GM08714 (cell line): ENCODE data around the gene NACC2.

Experiments used
- H3K4me3 ChIP-seq: fragments of 200-500 bp; sonication (Bioruptor generic); 2 replicates; pipeline ENCODE4 v1.5.1; 2014; ENCODE audit warnings: mild to moderate bottlenecking, low read length, inconsistent platforms
- ZNF274 ChIP-seq: IDR thresholded peaks from 2 replicates; pipeline ENCODE4 v1.6.1; 2012; ENCODE audit warnings: mild to moderate bottlenecking, low read depth, low read length

NACC2 gene

DNA sequence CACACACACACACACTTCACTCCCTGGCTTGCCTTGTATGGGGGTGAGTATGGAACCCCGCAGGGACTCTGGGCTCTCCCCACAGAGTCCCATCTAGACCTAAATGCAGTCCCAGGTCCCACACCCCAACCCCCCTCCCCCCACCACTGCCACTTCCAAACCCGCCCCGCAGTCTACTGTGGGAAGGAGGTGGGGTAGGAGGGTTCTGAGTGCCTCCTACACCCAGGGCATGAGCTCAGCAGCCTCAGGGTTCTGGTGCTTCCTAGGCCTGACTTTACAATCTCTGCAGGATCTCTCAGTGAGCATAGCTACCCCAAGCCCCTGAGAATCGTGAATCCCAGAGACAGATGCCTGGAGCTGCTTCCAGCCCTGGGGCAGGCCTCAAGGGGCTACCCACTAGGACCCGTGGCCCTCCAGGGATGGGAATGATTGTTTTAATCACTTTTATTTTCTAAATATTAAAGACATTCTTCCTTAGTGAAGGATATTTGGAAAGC lies 1.5 kb upstream of the NACC2 start:
- no peak overlapping the region for H3K4me3 ChIP-seq
- TF ChIP-seq ZNF274: no peak

DNA sequence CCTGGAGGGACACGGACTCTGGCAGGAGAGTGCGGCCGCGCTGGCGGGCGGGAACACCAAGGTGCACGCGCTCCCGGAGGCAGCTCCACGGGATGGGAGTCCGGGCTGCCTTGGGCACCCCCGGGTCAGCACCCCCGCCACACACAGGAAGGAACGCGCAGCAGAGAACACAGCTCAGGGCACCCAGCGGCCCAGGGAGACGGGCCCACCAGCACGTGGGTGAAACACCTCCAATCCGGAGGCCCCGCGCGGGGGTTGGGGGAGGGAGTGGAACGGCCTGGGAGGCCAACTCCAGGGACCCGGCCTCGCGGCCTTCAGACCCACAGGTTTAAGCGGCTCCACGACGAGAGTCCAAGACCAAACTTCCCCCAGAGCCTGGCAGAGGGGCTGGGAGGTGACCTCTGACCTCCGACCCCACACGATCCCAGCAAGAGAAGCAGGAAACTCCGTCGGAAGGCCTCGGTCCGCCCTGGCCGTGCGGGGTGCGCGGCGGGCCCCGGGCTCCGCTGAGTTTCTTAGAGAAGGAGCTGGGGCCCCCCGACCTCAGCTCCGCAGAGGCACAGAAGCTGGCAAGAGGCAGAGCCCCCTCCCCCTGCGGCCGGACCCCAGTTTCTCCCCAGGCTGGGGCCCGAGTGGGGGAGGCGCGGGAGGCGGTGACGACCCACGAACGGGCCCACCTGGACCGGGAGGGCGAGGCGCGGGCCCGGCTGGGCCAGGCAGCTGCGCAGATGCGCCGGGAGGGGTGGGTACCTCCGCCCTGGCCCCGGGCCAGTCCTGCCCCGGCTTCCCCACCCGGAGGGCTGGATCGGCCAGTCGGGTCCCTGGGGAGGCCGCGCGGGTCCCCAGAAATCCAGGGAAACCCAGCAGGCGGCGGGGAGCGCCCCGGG lies 851 bp downstream of the NACC2 start:
- TF ChIP-seq ZNF274: no peak
- peak overlapping the region; percentile 56 for H3K4me3 ChIP-seq

- no peak for TF ChIP-seq ZNF274
- no peak overlapping the region for H3K4me3 ChIP-seq
These were observed 1.6 kb downstream of the NACC2 start for GRCh38 chr9:136093346-136093986.

- no peak overlapping the region for H3K4me3 ChIP-seq
- TF ChIP-seq ZNF274: no peak
These were observed 2.3 kb downstream of the NACC2 start for GRCh38 chr9:136092741-136093140.

DNA sequence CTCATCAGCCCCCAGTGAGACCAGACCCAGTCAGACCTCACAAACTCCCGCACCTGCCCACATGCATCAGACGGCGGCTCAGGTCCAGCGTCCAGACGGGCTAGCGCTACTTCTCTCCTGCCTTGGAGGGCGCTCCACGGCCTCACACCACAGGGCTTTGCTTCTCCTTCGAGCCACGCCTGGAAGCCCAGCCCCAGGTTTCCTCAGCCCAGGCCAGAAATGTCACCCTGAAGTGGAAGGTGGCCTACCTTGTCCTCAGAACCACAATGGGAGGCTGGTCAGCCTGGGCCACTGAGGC lies 2.8 kb downstream of the NACC2 start:
- TF ChIP-seq ZNF274: no peak
- H3K4me3 ChIP-seq: no peak overlapping the region

DNA sequence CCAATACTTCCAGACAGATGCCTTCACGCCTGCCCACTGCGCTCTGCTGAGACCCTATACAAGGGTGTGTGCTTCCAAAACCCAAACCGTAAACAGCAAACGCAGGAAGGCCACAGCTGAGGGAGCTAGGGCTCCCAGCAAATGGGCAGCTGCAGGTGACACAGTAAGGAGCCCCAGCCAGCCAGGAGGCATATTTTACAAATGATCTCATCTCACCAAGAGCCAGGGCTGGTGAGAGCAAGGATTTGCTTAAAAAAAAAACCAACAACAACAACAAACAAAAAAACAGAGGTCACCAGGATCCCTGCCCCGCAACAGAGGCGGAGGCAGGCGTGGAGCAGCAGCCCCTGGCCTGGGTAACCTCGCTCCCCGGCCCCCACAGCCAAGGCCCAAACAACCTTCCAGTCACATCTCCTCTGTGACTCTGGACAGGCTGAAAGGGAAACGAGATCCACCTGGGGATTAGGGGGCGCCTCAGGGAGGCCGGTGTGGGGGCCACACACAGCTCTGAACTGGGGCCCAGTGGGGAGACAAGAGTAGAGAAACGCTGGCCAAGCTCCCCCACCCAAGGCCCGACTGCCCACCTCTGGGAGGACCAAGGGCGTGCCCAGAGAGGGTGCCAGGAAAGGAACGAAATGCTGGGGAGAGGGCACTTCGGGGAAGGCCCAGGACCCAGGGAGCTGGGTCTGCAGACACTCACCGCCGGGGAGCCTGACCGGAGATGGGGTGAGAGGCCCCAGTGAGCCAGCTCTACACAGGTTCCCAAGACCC lies 3.3 kb downstream of the NACC2 start:
- H3K4me3 ChIP-seq: no peak overlapping the region
- no peak for TF ChIP-seq ZNF274

DNA sequence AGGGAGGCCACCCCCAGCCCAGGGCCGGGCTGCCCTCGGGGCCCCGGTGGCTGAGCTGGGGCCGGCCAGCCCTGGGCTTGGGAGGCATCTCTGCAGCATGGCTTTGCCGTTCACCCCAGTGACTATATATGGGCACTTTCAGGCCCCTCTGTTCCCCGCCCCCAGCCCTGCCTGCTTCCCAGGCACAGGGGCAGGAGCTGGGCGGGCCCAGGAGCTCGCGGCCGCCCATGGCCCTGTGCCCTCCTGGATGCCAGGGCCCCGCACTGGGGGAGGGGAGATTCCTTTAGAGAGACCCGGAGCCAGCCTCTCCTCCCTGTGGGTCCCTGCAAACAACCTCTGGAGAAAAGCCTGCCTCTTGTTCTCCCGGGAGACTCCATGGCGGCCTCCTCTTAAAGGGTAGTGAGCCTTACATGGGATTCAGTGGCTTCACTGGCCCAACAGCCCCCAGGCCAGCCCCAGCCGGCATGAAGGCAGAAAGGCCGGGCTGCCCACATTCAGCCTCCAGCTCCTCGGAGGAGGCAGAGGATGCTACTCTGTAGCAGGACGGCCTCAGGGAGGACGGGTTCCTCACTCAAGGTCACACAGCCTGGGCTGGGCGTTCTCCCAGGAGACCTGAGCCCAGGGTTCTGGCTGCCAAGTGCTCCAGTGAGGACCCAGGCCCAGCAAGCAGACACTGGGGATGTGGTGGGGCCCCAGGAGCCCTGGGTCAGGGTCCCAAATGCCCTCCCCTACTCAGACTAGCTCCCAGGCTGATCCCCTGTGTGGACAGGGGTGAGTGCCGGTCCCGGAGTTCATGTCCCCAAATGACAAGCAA lies 4.1 kb downstream of the NACC2 start:
- TF ChIP-seq ZNF274: no peak
- no peak overlapping the region for H3K4me3 ChIP-seq

DNA sequence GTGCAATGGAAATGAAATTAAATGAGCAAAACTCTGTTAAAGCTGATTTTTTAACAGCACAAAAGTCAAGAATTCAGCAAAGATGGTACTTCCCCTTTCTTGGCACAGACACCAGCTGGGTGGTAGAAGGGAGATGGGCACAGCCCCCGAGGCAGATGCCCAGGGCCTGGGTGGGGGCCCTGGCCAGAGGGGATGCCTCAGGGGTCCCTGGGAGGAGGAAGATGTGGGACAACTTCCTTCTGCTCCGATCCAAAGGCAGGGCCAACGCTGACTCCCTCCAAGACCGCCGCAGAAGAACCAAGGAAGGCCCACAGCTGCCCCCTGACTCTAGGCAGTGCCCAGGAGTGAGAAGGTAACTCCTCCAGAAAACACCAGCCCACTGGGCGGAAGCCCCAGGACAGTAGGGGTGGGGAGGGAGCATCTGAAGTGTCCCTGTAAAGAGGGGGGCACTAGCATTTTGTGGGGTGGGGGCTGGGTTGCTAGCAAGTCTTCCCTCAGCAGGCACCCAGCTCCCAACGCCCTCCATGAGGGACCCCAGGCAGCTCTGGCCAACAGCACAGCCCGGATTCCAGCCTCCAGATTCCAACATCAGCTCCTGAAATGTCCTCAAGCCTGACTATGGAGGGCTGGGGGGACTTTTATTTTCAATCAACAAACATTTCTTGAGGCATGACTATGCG lies 4.9 kb downstream of the NACC2 start:
- no peak for TF ChIP-seq ZNF274
- H3K4me3 ChIP-seq: no peak overlapping the region

DNA sequence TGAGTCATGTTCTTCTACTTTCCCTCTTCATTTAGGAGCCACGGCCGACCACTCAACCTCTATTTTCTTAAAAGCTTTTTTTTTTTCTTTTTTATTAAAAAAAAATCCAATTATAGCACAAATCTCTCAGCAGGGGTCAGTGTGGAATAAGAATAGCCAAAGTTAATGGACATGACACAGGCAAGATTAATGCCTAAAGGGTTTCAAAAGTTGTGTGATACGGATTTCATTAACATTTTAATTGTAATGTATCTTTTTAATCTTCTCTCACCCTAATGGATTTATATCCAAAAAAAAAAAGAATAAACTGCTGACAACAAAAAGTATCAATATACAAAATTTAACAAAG lies 5.4 kb downstream of the NACC2 start:
- H3K4me3 ChIP-seq: no peak overlapping the region

GRCh38 chr9:136088939-136089696 lies 6.0 kb downstream of the NACC2 start:
- TF ChIP-seq ZNF274: no peak

More for the DNA sequence above, 5.4 kb downstream of the NACC2 start:
- TF ChIP-seq ZNF274: no peak

DNA sequence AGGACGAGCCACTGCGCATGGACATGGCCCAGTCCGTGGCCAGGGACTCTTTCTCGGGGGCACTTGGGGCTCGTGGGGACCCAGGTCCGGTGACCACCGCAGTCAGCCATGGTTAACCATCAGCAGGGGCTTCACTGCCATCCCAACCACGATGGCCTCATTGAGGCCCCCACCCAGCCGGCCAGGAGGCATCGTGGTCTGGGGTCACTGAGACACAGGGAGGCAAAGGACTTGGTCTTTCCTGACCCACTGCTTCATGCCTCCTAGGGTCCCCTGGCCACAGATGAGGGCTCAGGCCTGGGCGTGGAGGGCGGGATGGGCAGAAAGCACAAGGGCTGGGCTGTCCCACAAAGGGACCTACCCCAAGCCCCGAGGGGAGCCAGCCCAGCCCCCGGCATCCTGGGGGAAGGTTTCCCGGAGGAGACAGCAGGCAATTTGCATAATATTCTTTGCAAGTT lies 6.6 kb downstream of the NACC2 start:
- TF ChIP-seq ZNF274: no peak
- H3K4me3 ChIP-seq: no peak overlapping the region

More at GRCh38 chr9:136088939-136089696, 6.0 kb downstream of the NACC2 start:
- no peak overlapping the region for H3K4me3 ChIP-seq

- H3K4me3 ChIP-seq: no peak overlapping the region
- no peak for TF ChIP-seq ZNF274
These were observed 7.2 kb downstream of the NACC2 start for GRCh38 chr9:136087741-136088480.
